NCI-H128 (cell line): ENCODE data around the gene LRRC74A.

ENCODE experiments used
- DNase-seq: peaks from one replicate; lab custom pipeline; 2025; ENCODE audit not compliant: unreplicated experiment; lab: John Stamatoyannopoulos, UW

LRRC74A gene

GRCh38 chr14:76918782-76919394, 92.7 kb downstream of the LRRC74A start:
- no peak for DNase-seq
